Central memory CD4-positive, alpha-beta T cell (primary cell): ENCODE measurements around the gene AIP.

Experiments
- DNase-seq: peaks from one replicate; pipeline ENCODE4 v3.0.0; 2022

Gene AIP

GRCh38 chr11:67538306-67538705, 55.5 kb downstream of the AIP start:
- DNase-seq, result no peak

GRCh38 chr11:67538823-67539505, 56.1 kb downstream of the AIP start:
- no peak for DNase-seq

GRCh38 chr11:67539550-67539949, 56.7 kb downstream of the AIP start:
- no peak for DNase-seq
